HEK293T (cell line): Measurements from ENCODE around the gene CDH6.
"Not testable (repeated sequence)": the region's sequence is repeated elsewhere in the genome, so short reads cannot be mapped to it uniquely, and the experiment has no call there.

Experiments
- CTCF ChIA-PET: fragments of 350-600 bp; formaldehyde crosslinking; extraction: SDS; loops from one replicate; lab custom pipeline; 2021; ENCODE audit warnings: antibody characterized with exemption, inconsistent platforms; lab: Yijun Ruan, JAX
- POLR2A ChIA-PET: fragments of 350-600 bp; formaldehyde crosslinking; extraction: SDS; loops from one replicate; lab custom pipeline; 2020; ENCODE audit warnings: antibody characterized with exemption, inconsistent platforms; lab: Yijun Ruan, JAX
- DNase-seq: peaks from one replicate; pipeline ENCODE4 v3.0.0; 2012; ENCODE audit warnings: mixed read lengths; ENCODE audit errors: extremely low spot score
- ARNT ChIP-seq: fragments of 450-650 bp; IDR thresholded peaks from 2 replicates; pipeline ENCODE4 v1.6.1; 2017; ENCODE audit warnings: mild to moderate bottlenecking
- BHLHE40 ChIP-seq: fragments of 450-650 bp; IDR thresholded peaks from 2 replicates; pipeline ENCODE4 v1.6.1; 2016; ENCODE audit warnings: mild to moderate bottlenecking, moderate library complexity, borderline replicate concordance
- CTBP1 ChIP-seq: fragments of 450-650 bp; IDR thresholded peaks from 2 replicates; pipeline ENCODE4 v1.6.1; 2016; ENCODE audit warnings: borderline replicate concordance
- ELF4 ChIP-seq: fragments of 450-650 bp; IDR thresholded peaks from 2 replicates; pipeline ENCODE4 v1.6.1; 2017; ENCODE audit warnings: antibody characterized with exemption
- FOXA1 ChIP-seq: fragments of 450-650 bp; IDR thresholded peaks from 2 replicates; pipeline ENCODE4 v1.6.1; 2016; ENCODE audit warnings: mild to moderate bottlenecking
- FOXK2 ChIP-seq: fragments of 450-650 bp; IDR thresholded peaks from 2 replicates; pipeline ENCODE4 v1.6.1; 2016; ENCODE audit warnings: mild to moderate bottlenecking
- FOXM1 ChIP-seq: fragments of 450-650 bp; IDR thresholded peaks from 2 replicates; pipeline ENCODE4 v1.6.1; 2017; ENCODE audit warnings: mild to moderate bottlenecking, borderline replicate concordance
- HDGF ChIP-seq: fragments of 450-650 bp; IDR thresholded peaks from 2 replicates; pipeline ENCODE4 v1.6.1; 2017; ENCODE audit warnings: antibody characterized with exemption, borderline replicate concordance
- L3MBTL2 ChIP-seq: fragments of 450-650 bp; conservative IDR thresholded peaks from 2 replicates; pipeline ENCODE4 v1.6.1; 2016; ENCODE audit warnings: mild to moderate bottlenecking
- LEF1 ChIP-seq: fragments of 450-650 bp; IDR thresholded peaks from 2 replicates; pipeline ENCODE4 v1.6.1; 2017; ENCODE audit warnings: mild to moderate bottlenecking, borderline replicate concordance
- NFRKB ChIP-seq: fragments of 450-650 bp; IDR thresholded peaks from 2 replicates; pipeline ENCODE4 v1.6.1; 2016; ENCODE audit warnings: mild to moderate bottlenecking, moderate library complexity
- SP1 ChIP-seq: fragments of 450-650 bp; IDR thresholded peaks from 2 replicates; pipeline ENCODE4 v1.6.1; 2017
- SUZ12 ChIP-seq: fragments of 450-650 bp; IDR thresholded peaks from 2 replicates; pipeline ENCODE4 v1.6.1; 2016; ENCODE audit warnings: mild to moderate bottlenecking
- TARDBP ChIP-seq: fragments of 450-650 bp; IDR thresholded peaks from 2 replicates; pipeline ENCODE4 v1.6.1; 2016
- ZNF384 ChIP-seq: fragments of 450-650 bp; IDR thresholded peaks from 2 replicates; pipeline ENCODE4 v1.6.1; 2016
- TF ChIP-seq, protein P1 (sequence below): fragments of 450-650 bp; IDR thresholded peaks from 2 replicates; pipeline ENCODE4 v1.6.1; 2016

The CDH6 gene

GRCh38 chr5:31357038-31357437 is 163.6 kb downstream of the CDH6 start:
- no peak for TF ChIP-seq TARDBP
- no peak for TF ChIP-seq LEF1
- TF ChIP-seq ZNF384 = no peak
- no peak for TF ChIP-seq NFRKB
- no peak for TF ChIP-seq SUZ12
- no peak for TF ChIP-seq FOXK2
- TF ChIP-seq, protein P1, sequence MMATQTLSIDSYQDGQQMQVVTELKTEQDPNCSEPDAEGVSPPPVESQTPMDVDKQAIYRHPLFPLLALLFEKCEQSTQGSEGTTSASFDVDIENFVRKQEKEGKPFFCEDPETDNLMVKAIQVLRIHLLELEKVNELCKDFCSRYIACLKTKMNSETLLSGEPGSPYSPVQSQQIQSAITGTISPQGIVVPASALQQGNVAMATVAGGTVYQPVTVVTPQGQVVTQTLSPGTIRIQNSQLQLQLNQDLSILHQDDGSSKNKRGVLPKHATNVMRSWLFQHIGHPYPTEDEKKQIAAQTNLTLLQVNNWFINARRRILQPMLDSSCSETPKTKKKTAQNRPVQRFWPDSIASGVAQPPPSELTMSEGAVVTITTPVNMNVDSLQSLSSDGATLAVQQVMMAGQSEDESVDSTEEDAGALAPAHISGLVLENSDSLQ = no peak
- TF ChIP-seq ARNT = no peak
- TF ChIP-seq SP1 = no peak
- TF ChIP-seq ELF4 = no peak
- no peak for TF ChIP-seq FOXM1
- no peak for TF ChIP-seq L3MBTL2
- no peak for TF ChIP-seq HDGF
- no peak for TF ChIP-seq BHLHE40
- no peak for TF ChIP-seq FOXA1
- TF ChIP-seq CTBP1 = no peak
- DNase-seq = no peak
- CTCF ChIA-PET = interaction anchor here (0.6 kb wide), 1 partner anchor 45 kb away, joined by 3 read pairs; no protein-coding TSS in a partner anchor
- POLR2A ChIA-PET = no interaction called here

GRCh38 chr5:31359839-31360238 is 166.4 kb downstream of the CDH6 start:
- ChIA-PET CTCF (interaction anchor here (0.5 kb wide), 1 partner anchor 173 kb away, joined by 3 read pairs; no protein-coding TSS in a partner anchor), POLR2A (no interaction called here)
- no peak for DNase-seq
- TF ChIP-seq NFRKB (no peak), SUZ12 (no peak), TARDBP (no peak)

DNA sequence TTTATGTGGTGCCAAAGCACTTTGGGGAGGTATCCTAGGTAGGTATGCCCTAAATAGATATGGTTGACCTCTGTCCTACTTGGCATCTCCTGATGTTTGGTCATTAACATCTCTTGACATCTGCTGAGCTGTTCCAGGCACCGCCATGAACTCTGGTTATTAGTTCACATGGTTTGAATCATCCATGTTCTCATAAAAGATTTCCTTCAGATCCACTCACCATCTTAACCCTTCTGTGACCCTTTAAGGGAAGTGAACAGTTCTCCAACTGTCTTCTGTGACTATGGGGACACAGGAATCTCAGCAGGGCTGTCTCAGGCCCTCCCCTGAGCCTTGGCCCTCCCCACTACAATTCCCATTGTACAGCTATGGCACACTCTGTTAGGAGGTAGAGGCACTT is 167.7 kb downstream of the CDH6 start:
- DNase-seq = no peak
- POLR2A ChIA-PET = no interaction called here
- CTCF ChIA-PET = no interaction called here

DNA sequence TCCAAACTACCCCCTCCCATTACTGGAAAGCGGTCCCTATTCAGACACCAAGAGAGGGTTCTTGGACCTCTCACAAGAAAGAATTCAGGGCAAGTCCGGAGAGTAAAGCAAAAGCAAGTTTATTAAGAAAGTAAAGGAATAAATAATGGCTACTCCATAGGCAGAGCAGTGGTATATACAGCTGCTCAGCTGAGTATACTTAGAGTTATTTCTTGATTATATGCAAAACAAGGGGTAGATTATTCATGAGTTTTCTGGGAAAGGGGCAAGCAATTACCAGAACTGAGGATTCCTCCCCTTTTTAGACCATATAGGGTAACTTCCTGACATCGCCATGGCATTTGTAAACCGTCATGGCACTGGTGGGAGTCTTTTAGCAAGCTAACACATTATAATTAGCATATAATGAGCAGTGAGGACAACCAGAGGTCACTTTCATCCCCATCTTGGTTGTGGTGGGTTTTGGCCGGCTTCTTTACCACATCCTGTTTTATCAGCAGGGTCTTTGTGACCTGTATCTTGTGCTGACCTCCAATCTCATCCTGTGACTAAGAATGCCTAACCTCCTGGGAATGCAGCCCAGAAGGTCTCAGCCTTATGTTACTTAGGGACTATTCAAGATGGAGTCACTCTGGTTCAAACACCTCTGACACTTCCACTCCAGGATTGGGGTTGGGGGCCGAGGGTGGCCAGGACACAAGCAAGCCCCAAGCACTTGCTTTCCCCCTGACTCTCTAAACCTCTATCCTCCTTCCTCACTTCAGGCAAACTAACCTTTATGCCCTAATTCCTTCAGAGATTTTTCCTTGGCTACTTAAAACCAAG is 168.4 kb downstream of the CDH6 start:
- DNase-seq, CTCF ChIA-PET, POLR2A ChIA-PET: not testable (repeated sequence)

More for the DNA sequence above, 167.7 kb downstream of the CDH6 start:
- TF ChIP-seq NFRKB (no peak), FOXA1 (no peak), ELF4 (no peak), L3MBTL2 (no peak), SP1 (no peak), BHLHE40 (no peak), LEF1 (no peak), FOXM1 (no peak), ZNF384 (no peak), TARDBP (no peak), FOXK2 (no peak), CTBP1 (no peak), SUZ12 (no peak), HDGF (no peak), ARNT (no peak)
- TF ChIP-seq, protein P1 = no peak

DNA sequence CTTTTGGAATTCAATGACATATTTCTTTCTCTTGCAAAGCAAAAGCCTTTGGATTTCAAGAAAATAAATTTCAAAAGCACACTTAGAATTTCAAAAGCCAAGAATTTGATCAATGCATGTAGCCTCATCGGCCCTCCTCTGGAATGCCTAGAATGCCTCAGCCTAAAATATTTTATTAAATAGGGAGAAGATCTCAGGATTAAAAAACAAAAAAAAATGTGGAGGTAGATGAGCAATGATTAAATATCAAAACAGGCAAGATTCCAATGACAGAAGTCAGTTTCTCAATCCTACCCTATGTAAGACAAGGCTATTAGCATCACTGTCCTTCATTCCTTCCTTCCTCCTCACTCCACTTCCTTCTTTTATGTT is 169.0 kb downstream of the CDH6 start:
- TF ChIP-seq, protein P1 = no peak
- TF ChIP-seq FOXA1 (no peak), ZNF384 (no peak), FOXM1 (no peak), FOXK2 (no peak), CTBP1 (no peak), HDGF (no peak), NFRKB (no peak), TARDBP (no peak), ELF4 (no peak), L3MBTL2 (no peak), SUZ12 (no peak), ARNT (no peak), BHLHE40 (no peak), LEF1 (no peak), SP1 (no peak)
- POLR2A ChIA-PET = no interaction called here
- no peak for DNase-seq
- CTCF ChIA-PET = no interaction called here

DNA sequence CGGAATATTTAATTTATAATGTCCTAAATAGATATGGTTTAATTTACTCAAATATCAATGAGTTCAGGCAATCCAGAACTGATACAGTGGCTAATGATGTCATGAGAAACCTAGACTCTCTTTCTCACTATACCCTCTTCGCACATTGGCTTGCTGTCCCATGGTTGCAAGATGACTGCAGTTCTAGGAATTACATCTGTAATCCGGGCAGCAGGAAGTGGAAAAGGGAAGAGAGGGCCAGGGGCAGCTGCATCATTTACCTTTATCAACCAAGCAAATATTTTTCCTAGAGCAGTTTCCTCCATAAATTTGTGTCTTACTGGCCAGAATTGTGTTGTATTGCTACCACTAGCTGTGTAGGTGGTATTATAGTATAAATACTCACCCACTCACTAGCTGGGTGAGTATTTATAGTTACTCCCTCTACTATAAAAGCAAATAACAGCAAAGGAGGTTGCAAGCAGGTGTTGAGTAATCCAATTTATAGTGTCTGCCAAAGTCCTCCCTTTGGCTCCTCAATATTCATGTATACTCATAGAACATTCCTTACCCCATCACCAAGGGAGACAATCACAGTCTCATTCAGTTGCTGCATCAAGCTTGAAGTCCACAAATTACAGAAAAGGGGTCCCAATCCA is 169.6 kb downstream of the CDH6 start:
- DNase-seq = no peak
- TF ChIP-seq SP1 (no peak), FOXM1 (no peak), L3MBTL2 (no peak), NFRKB (no peak), FOXA1 (no peak), FOXK2 (no peak), ZNF384 (no peak), HDGF (no peak), ELF4 (no peak), LEF1 (no peak), ARNT (no peak), TARDBP (no peak), BHLHE40 (no peak)
- TF ChIP-seq, protein P1 = no peak
- ChIA-PET POLR2A (no interaction called here), CTCF (interaction anchor here (0.5 kb wide), 1 partner anchor 43 kb away, joined by 5 read pairs; no protein-coding TSS in a partner anchor)
